GM23338 (cell line): ENCODE results near the gene NR2C1. TPM values are rescaled to one million over a fixed set of nuclear protein-coding genes. Genes with fewer than 3 reads are reported as not detected.

Experiments used
- ATAC-seq: fragments of 200-7000 bp; cut with Tn5 transposase; 3 replicates; pipeline ENCODE4 v1.9.1; 2020
- DNase-seq: peaks from one replicate; pipeline ENCODE4 v3.0.0-alpha.2; 2015; ENCODE audit warnings: low spot score
- H2AFZ ChIP-seq: fragments of 200-600 bp; sonication (generic); 2 replicates; pipeline ENCODE4 v1.8.0; 2016; ENCODE audit warnings: antibody characterized with exemption, mild to moderate bottlenecking, moderate library complexity
- H3F3A ChIP-seq: fragments of 200-600 bp; sonication (generic); replicated peaks from 2 replicates; pipeline ENCODE4 v1.8.0; 2017; ENCODE audit warnings: antibody characterized with exemption, mixed run types, low read depth
- H3K27ac ChIP-seq: fragments of 200-600 bp; sonication (generic); 2 replicates; pipeline ENCODE4 v1.6.1; 2016; ENCODE audit warnings: low read depth
- H3K27me3 ChIP-seq: fragments of 200-600 bp; sonication (generic); 2 replicates; pipeline ENCODE4 v1.8.0; 2016; ENCODE audit warnings: mild to moderate bottlenecking, mixed run types, moderate library complexity; ENCODE audit not compliant: insufficient read depth
- H3K36me3 ChIP-seq: fragments of 200-600 bp; sonication (generic); 2 replicates; pipeline ENCODE4 v1.8.0; 2016; ENCODE audit warnings: mild to moderate bottlenecking; ENCODE audit not compliant: insufficient read depth
- H3K4me1 ChIP-seq: fragments of 200-600 bp; sonication (generic); 2 replicates; pipeline ENCODE4 v1.8.0; 2016; ENCODE audit warnings: mild to moderate bottlenecking, moderate library complexity; ENCODE audit not compliant: insufficient read depth
- H3K4me2 ChIP-seq: fragments of 200-600 bp; sonication (generic); 2 replicates; pipeline ENCODE4 v1.7.1; 2017; ENCODE audit warnings: mixed run types
- H3K4me3 ChIP-seq: fragments of 200-600 bp; sonication (generic); 2 replicates; pipeline ENCODE4 v1.6.1; 2016; ENCODE audit warnings: mixed run types
- H3K79me2 ChIP-seq: fragments of 200-600 bp; sonication (generic); replicated peaks from 2 replicates; pipeline ENCODE4 v1.8.0; 2017; ENCODE audit warnings: mild to moderate bottlenecking; ENCODE audit not compliant: insufficient read depth
- H3K9me2 ChIP-seq: fragments of 200-600 bp; sonication (generic); 2 replicates; pipeline ENCODE4 v1.8.0; 2017; ENCODE audit not compliant: insufficient read depth
- H4K20me1 ChIP-seq: fragments of 200-600 bp; sonication (generic); replicated peaks from 2 replicates; pipeline ENCODE4 v1.8.0; 2017; ENCODE audit warnings: mild to moderate bottlenecking; ENCODE audit not compliant: insufficient read depth
- H3K27ac Mint-ChIP-seq: 2 replicates; pipeline ENCODE4 v1.8.0; 2020; ENCODE audit warnings: inconsistent platforms, mild to moderate bottlenecking, moderate library complexity, mixed read lengths
- H3K27me3 Mint-ChIP-seq: 3 replicates; pipeline ENCODE4 v1.8.0; 2022; ENCODE audit warnings: low read depth, mild to moderate bottlenecking, moderate library complexity, mixed read lengths, inconsistent platforms; ENCODE audit not compliant: insufficient read depth, poor library complexity
- H3K36me3 Mint-ChIP-seq: 3 replicates; pipeline ENCODE4 v1.8.0; 2021; ENCODE audit warnings: low read depth, mild to moderate bottlenecking, inconsistent platforms, moderate library complexity, mixed read lengths
- H3K4me1 Mint-ChIP-seq: 3 replicates; pipeline ENCODE4 v1.8.0; 2020; ENCODE audit warnings: mild to moderate bottlenecking, inconsistent platforms, mixed read lengths
- H3K4me3 Mint-ChIP-seq: 3 replicates; pipeline ENCODE4 v1.8.0; 2021; ENCODE audit warnings: moderate library complexity, mild to moderate bottlenecking, inconsistent platforms, mixed read lengths
- H3K9me3 Mint-ChIP-seq: 3 replicates; pipeline ENCODE4 v1.8.0; 2020; ENCODE audit warnings: moderate library complexity, mild to moderate bottlenecking, inconsistent platforms, mixed read lengths
- CREB1 ChIP-seq: fragments of 250-450 bp; sonication (Bioruptor Pico); IDR thresholded peaks from 2 replicates; pipeline ENCODE4 v1.5.0; 2020; ENCODE audit warnings: low read depth, mild to moderate bottlenecking, moderate library complexity
- CTCF ChIP-seq, 2 experiments: fragments of 200-600 bp in 1 of 2; sonication (generic) in 1 of 2; conservative IDR thresholded peaks; 2 replicates each; pipeline versions ENCODE4 v1.5.1 to v1.6.1; 2016 to 2017; ENCODE audit warnings: antibody characterized with exemption in 2 of 2, low read depth in 2 of 2, mild to moderate bottlenecking in 2 of 2, moderate library complexity in 1 of 2
- EZH2phosphoT487 ChIP-seq: fragments of 200-600 bp; sonication (generic); IDR thresholded peaks from one replicate; pipeline ENCODE4 v1.8.1; 2018; ENCODE audit warnings: antibody characterized with exemption; ENCODE audit not compliant: unreplicated experiment
- JUNB ChIP-seq: IDR thresholded peaks from one replicate; pipeline ENCODE4 v1.6.1; 2016; ENCODE audit warnings: antibody characterized with exemption; ENCODE audit not compliant: unreplicated experiment
- NANOG ChIP-seq: IDR thresholded peaks from 2 replicates; pipeline ENCODE4 v1.6.1; 2016; ENCODE audit warnings: antibody characterized with exemption, borderline replicate concordance
- STAT1 ChIP-seq: IDR thresholded peaks from one replicate; pipeline ENCODE4 v1.6.1; 2016; ENCODE audit warnings: antibody characterized with exemption; ENCODE audit not compliant: unreplicated experiment
- ZNF114 ChIP-seq: fragments of 250-450 bp; sonication (Bioruptor Pico); IDR thresholded peaks from 2 replicates; pipeline ENCODE4 v1.5.0; 2020; ENCODE audit warnings: mild to moderate bottlenecking, moderate library complexity
- ZNF331 ChIP-seq: fragments of 250-450 bp; sonication (Bioruptor Pico); IDR thresholded peaks from 2 replicates; pipeline ENCODE4 v1.5.0; 2020; ENCODE audit warnings: low read depth, mild to moderate bottlenecking, moderate library complexity
- polyA plus RNA-seq: library from polyadenylated mRNA; unstranded; fragments of >200 nt; fragmentation: Nextera tagmentation; extraction: Ambion mirVana; gene quantifications from 2 replicates; pipeline ENCODE4 v1.2.1, GENCODE V29; 2016
- total RNA-seq: library from RNA; depleted of rRNA; stranded (reverse); fragments of >200 nt; shearing (Covaris generic); gene quantifications from 2 replicates; pipeline ENCODE4 v1.2.3, GENCODE V29; 2014
- TF ChIP-seq, protein P1 (sequence below): fragments of 250-450 bp; sonication (Bioruptor Pico); IDR thresholded peaks from 2 replicates; pipeline ENCODE4 v1.5.0; 2020; ENCODE audit warnings: mild to moderate bottlenecking, moderate library complexity

Gene NR2C1
- total and polyA plus RNA-seq, 2 experiments from 2014 or later, result 41.1 to 45.3 TPM

GRCh38 chr12:95054206-95054605 is 19.2 kb downstream of the NR2C1 start:
- no peak for ATAC-seq

More at GRCh38 chr12:95054206-95054605, 19.2 kb downstream of the NR2C1 start:
- Mint-ChIP-seq H3K4me3 (no peak overlapping the region), H3K9me3 (no peaks in the 10 kb centered on the region), H3K4me1 (no peaks in the 10 kb centered on the region), H3K27ac (no peak overlapping the region), H3K36me3 (peaks cover 61% of the 10 kb centered on the region), H3K27me3 (no peaks in the 10 kb centered on the region)
- H3K4me2 ChIP-seq, result no peak overlapping the region
- H3K36me3 ChIP-seq, result peaks cover 43% of the 10 kb centered on the region
- no peak overlapping the region for H2AFZ ChIP-seq
- no peak for DNase-seq
- H3K4me3 ChIP-seq, result no peak overlapping the region
- H3K79me2 ChIP-seq, result 0 out of 2 replicates have a peak, but pooled peaks cover 4% of the 10 kb centered on the region
- no peaks in the 10 kb centered on the region; the same call in none of the 2 replicates for H4K20me1 ChIP-seq
- TF ChIP-seq, protein P1, sequence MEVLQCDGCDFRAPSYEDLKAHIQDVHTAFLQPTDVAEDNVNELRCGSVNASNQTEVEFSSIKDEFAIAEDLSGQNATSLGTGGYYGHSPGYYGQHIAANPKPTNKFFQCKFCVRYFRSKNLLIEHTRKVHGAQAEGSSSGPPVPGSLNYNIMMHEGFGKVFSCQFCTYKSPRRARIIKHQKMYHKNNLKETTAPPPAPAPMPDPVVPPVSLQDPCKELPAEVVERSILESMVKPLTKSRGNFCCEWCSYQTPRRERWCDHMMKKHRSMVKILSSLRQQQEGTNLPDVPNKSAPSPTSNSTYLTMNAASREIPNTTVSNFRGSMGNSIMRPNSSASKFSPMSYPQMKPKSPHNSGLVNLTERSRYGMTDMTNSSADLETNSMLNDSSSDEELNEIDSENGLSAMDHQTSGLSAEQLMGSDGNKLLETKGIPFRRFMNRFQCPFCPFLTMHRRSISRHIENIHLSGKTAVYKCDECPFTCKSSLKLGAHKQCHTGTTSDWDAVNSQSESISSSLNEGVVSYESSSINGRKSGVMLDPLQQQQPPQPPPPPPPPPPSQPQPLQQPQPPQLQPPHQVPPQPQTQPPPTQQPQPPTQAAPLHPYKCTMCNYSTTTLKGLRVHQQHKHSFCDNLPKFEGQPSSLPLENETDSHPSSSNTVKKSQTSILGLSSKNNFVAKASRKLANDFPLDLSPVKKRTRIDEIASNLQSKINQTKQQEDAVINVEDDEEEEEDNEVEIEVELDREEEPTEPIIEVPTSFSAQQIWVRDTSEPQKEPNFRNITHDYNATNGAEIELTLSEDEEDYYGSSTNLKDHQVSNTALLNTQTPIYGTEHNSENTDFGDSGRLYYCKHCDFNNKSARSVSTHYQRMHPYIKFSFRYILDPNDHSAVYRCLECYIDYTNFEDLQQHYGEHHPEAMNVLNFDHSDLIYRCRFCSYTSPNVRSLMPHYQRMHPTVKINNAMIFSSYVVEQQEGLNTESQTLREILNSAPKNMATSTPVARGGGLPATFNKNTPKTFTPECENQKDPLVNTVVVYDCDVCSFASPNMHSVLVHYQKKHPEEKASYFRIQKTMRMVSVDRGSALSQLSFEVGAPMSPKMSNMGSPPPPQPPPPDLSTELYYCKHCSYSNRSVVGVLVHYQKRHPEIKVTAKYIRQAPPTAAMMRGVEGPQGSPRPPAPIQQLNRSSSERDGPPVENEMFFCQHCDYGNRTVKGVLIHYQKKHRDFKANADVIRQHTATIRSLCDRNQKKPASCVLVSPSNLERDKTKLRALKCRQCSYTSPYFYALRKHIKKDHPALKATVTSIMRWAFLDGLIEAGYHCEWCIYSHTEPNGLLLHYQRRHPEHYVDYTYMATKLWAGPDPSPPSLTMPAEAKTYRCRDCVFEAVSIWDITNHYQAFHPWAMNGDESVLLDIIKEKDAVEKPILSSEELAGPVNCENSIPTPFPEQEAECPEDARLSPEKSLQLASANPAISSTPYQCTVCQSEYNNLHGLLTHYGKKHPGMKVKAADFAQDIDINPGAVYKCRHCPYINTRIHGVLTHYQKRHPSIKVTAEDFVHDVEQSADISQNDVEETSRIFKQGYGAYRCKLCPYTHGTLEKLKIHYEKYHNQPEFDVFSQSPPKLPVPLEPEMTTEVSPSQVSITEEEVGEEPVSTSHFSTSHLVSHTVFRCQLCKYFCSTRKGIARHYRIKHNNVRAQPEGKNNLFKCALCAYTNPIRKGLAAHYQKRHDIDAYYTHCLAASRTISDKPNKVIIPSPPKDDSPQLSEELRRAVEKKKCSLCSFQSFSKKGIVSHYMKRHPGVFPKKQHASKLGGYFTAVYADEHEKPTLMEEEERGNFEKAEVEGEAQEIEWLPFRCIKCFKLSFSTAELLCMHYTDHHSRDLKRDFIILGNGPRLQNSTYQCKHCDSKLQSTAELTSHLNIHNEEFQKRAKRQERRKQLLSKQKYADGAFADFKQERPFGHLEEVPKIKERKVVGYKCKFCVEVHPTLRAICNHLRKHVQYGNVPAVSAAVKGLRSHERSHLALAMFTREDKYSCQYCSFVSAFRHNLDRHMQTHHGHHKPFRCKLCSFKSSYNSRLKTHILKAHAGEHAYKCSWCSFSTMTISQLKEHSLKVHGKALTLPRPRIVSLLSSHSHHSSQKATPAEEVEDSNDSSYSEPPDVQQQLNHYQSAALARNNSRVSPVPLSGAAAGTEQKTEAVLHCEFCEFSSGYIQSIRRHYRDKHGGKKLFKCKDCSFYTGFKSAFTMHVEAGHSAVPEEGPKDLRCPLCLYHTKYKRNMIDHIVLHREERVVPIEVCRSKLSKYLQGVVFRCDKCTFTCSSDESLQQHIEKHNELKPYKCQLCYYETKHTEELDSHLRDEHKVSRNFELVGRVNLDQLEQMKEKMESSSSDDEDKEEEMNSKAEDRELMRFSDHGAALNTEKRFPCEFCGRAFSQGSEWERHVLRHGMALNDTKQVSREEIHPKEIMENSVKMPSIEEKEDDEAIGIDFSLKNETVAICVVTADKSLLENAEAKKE (CRISPR knock-in tag), result no peak
- TF ChIP-seq STAT1 (no peak), CTCF (conservative IDR thresholded peaks at IDR 0.05; ENCODE audit: low read depth in 2 of 2) (no peak), CREB1 (CRISPR knock-in tag) (no peak), EZH2phosphoT487 (no peak), NANOG (no peak), JUNB (no peak), ZNF114 (CRISPR knock-in tag) (no peak), ZNF331 (CRISPR knock-in tag) (no peak)
- no peaks in the 10 kb centered on the region for H3K9me2 ChIP-seq
- no peaks in the 10 kb centered on the region for H3K27me3 ChIP-seq
- no peaks in the 10 kb centered on the region for H3K4me1 ChIP-seq
- H3F3A ChIP-seq, result no peaks in the 10 kb centered on the region
- H3K27ac ChIP-seq, result no peak overlapping the region
